Gastroesophageal sphincter (tissue), 4 donors: ENCODE results near the gene COL5A1. TPM values are rescaled to one million over a fixed set of nuclear protein-coding genes. Genes with fewer than 3 reads are reported as not detected.

Experiments
- ATAC-seq: fragments of 150-250 bp; one replicate; pipeline ENCODE4 v1.9.1; 2016; ENCODE audit warnings: mild to moderate bottlenecking, moderate library complexity
- H3K27ac ChIP-seq, 4 donors: fragments of 200-600 bp; sonication (generic) in 3 of 4; 1 replicate in 3 of 4; 2 replicates in 1 of 4; pipeline ENCODE4 v1.5.1; 2016 to 2019
- H3K27me3 ChIP-seq: fragments of 200-600 bp; sonication (generic); one replicate; pipeline ENCODE4 v1.5.1; 2019
- H3K36me3 ChIP-seq, 2 donors: fragments of 200-600 bp; sonication (generic); one replicate each; pipeline ENCODE4 v1.5.1; 2019; ENCODE audit warnings: control low read depth in 1 of 2
- H3K4me1 ChIP-seq, 3 donors: fragments of 200-600 bp; sonication (generic); 1 replicate in 2 of 3; 2 replicates in 1 of 3; pipeline ENCODE4 v1.5.1; 2016 to 2019; ENCODE audit warnings: control low read depth in 2 of 3
- H3K4me3 ChIP-seq, 2 donors: fragments of 200-600 bp; sonication (generic); one replicate each; pipeline ENCODE4 v1.5.1; 2019; ENCODE audit warnings: mild to moderate bottlenecking in 1 of 2, moderate library complexity in 1 of 2
- H3K9me3 ChIP-seq, 3 donors: fragments of 200-600 bp; sonication (generic); one replicate each; pipeline ENCODE4 v1.5.1; 2017 to 2019; ENCODE audit warnings: control low read depth in 2 of 3
- EP300 ChIP-seq: sonication (generic); formaldehyde crosslinking; IDR thresholded peaks from one replicate; pipeline ENCODE4 v1.6.1; 2017; ENCODE audit warnings: antibody characterized with exemption, mild to moderate bottlenecking
- POLR2A ChIP-seq, 2 donors: fragments of 450-650 bp; IDR thresholded peaks; one replicate each; pipeline ENCODE4 v1.6.1; 2017; ENCODE audit warnings: antibody characterized with exemption in 2 of 2, mild to moderate bottlenecking in 2 of 2, moderate library complexity in 1 of 2
- POLR2AphosphoS5 ChIP-seq: sonication (generic); formaldehyde crosslinking; IDR thresholded peaks from one replicate; pipeline ENCODE4 v1.6.1; 2017; ENCODE audit warnings: antibody characterized with exemption
- WGBS, 2 donors: methylation state at CpG; one replicate each; pipeline ENCODE4 v1.1.5; 2018; ENCODE audit warnings: low coverage in 1 of 2; 5-methylcytosine and 5-hydroxymethylcytosine counted together
- total RNA-seq, 4 donors: library from RNA; depleted of rRNA; stranded (reverse); fragments of >200 nt; gene quantifications; one replicate each; pipeline ENCODE4 v1.1.0, GENCODE V29; 2016
- TF ChIP-seq, protein P1 (sequence below), 4 experiments: fragments of 200-600 bp in 2 of 4; fragments of 450-650 bp in 2 of 4; sonication (generic) in 1 of 4; IDR thresholded peaks; one replicate each; pipeline ENCODE4 v1.5.1; 2017 to 2019; ENCODE audit warnings: antibody characterized with exemption in 4 of 4, mild to moderate bottlenecking in 2 of 4, moderate library complexity in 2 of 4

Gene COL5A1
- total RNA-seq, 4 donors from 2014 or later: 48.5 to 86.4 (median 74.9) TPM

- Histone ChIP-seq H3K4me3 (no peak overlapping the region), H3K36me3 (peaks cover 0 to 91% of the 10 kb centered on the region in 2 donors), H3K4me1 (peaks cover 0 to 39% (median 7%) of the 10 kb centered on the region in 3 donors), H3K27me3 (no peaks in the 10 kb centered on the region), H3K9me3 (no peaks in the 10 kb centered on the region), H3K27ac (peak overlapping the region in 2 of 4 donors; percentile 64 to 66)
- ATAC-seq: no peak
- WGBS, 2 donors: 89 to 91% methylated on average over 5 to 6 of the region's 6 CpGs
- no peak for TF ChIP-seq POLR2AphosphoS5
- TF ChIP-seq, protein P1, sequence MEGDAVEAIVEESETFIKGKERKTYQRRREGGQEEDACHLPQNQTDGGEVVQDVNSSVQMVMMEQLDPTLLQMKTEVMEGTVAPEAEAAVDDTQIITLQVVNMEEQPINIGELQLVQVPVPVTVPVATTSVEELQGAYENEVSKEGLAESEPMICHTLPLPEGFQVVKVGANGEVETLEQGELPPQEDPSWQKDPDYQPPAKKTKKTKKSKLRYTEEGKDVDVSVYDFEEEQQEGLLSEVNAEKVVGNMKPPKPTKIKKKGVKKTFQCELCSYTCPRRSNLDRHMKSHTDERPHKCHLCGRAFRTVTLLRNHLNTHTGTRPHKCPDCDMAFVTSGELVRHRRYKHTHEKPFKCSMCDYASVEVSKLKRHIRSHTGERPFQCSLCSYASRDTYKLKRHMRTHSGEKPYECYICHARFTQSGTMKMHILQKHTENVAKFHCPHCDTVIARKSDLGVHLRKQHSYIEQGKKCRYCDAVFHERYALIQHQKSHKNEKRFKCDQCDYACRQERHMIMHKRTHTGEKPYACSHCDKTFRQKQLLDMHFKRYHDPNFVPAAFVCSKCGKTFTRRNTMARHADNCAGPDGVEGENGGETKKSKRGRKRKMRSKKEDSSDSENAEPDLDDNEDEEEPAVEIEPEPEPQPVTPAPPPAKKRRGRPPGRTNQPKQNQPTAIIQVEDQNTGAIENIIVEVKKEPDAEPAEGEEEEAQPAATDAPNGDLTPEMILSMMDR (IDR thresholded peaks at IDR 0.05): no peak
- TF ChIP-seq POLR2A (IDR thresholded peaks at IDR 0.05): no peak
- TF ChIP-seq EP300: no peak
These were observed 166.8 kb downstream of the COL5A1 start for GRCh38 chr9:134808447-134808792.

DNA sequence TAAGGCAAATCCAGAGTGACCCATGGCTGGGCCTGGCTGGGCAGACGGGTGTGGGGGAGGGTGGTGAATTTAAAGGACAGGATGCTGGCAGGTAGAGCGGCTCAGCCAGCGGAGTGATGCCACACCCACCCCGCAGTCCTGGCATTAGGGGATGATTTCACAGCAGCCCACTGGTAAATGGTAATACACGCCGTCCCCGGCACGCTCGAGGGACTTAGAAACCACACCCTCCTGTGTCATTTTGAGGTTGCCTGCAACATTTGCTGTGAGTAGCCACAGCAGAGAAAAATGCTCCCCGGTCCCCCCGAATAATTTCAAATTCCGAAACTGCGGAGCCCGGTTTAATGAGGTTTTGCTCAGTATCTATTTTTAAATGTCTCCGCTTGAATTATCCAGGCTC, 167.7 kb downstream of the COL5A1 start:
- Histone ChIP-seq H3K4me3 (no peak overlapping the region), H3K9me3 (no peaks in the 10 kb centered on the region), H3K36me3 (peaks cover 0 to 91% of the 10 kb centered on the region in 2 donors), H3K4me1 (peaks cover 0 to 39% (median 7%) of the 10 kb centered on the region in 3 donors), H3K27me3 (no peaks in the 10 kb centered on the region), H3K27ac (no peak overlapping the region)
- peak; percentile 26 for ATAC-seq
- 90 to 97% methylated on average over 14 of the region's 15 CpGs for WGBS, 2 donors
- TF ChIP-seq, protein P1 (IDR thresholded peaks at IDR 0.05): no peak
- TF ChIP-seq POLR2AphosphoS5 (no peak), EP300 (no peak), POLR2A (IDR thresholded peaks at IDR 0.05) (no peak)

- Histone ChIP-seq H3K27ac (no peak overlapping the region), H3K4me3 (no peak overlapping the region), H3K27me3 (no peaks in the 10 kb centered on the region), H3K9me3 (no peaks in the 10 kb centered on the region), H3K36me3 (peaks cover 0 to 91% of the 10 kb centered on the region in 2 donors), H3K4me1 (peaks cover 0 to 39% (median 7%) of the 10 kb centered on the region in 3 donors)
- no peak for ATAC-seq
- 71 to 87% methylated on average over 6 to 10 of the region's 10 CpGs for WGBS, 2 donors
- no peak for TF ChIP-seq EP300
- TF ChIP-seq, protein P1 (IDR thresholded peaks at IDR 0.05): no peak
These were observed 168.2 kb downstream of the COL5A1 start for GRCh38 chr9:134809826-134810225.

DNA sequence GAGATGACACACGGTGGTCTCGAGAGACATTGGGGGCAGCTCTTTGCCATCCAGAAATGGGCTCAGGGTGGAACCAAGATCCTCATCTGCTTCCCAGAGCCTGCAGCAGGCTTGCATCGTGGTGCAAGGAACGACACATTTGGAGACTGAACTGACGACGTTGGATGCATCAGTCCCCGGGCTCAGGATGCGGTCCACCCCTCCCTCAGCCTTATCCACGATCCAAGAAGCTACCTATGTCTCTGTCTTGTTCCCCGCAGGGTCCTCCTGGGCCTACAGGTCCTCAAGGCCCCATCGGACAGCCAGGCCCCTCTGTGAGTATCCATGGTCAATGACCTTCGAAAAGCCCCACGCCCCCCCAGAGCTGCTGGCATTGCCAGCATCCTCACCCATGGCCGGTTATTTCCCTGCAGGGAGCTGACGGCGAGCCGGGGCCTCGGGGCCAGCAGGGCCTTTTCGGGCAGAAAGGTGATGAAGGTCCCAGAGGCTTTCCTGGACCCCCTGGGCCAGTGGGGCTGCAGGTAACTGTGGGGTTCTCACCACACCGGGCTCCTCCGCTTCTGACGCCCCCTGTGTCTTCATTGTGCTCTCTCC, 169.6 kb downstream of the COL5A1 start:
- H3K4me1 ChIP-seq: peaks cover 0 to 39% (median 7%) of the 10 kb centered on the region in 3 donors
- peak overlapping the region in 1 of 4 donors; percentile 1 for H3K27ac ChIP-seq
- ATAC-seq: no peak
- H3K36me3 ChIP-seq: peaks cover 0 to 91% of the 10 kb centered on the region in 2 donors
- H3K9me3 ChIP-seq: no peaks in the 10 kb centered on the region
- H3K4me3 ChIP-seq: no peak overlapping the region
- TF ChIP-seq EP300 (no peak), POLR2A (IDR thresholded peaks at IDR 0.05) (no peak), POLR2AphosphoS5 (no peak)
- TF ChIP-seq, protein P1 (IDR thresholded peaks at IDR 0.05): no peak
- WGBS, 2 donors: 76 to 86% methylated on average over 3 to 5 of the region's 22 CpGs
- H3K27me3 ChIP-seq: no peaks in the 10 kb centered on the region

GRCh38 chr9:134811673-134812342, 170.2 kb downstream of the COL5A1 start:
- Histone ChIP-seq H3K9me3 (no peaks in the 10 kb centered on the region), H3K4me3 (no peak overlapping the region), H3K36me3 (peaks cover 0 to 91% of the 10 kb centered on the region in 2 donors), H3K27me3 (no peaks in the 10 kb centered on the region), H3K27ac (peak overlapping the region in 1 of 4 donors; percentile 42), H3K4me1 (peaks cover 0 to 34% (median 7%) of the 10 kb centered on the region in 3 donors)
- TF ChIP-seq POLR2A (IDR thresholded peaks at IDR 0.05): no peak
- TF ChIP-seq EP300: no peak
- 43 to 51% methylated on average over 6 of the region's 14 CpGs for WGBS, 2 donors
- no peak for ATAC-seq
